ENCODE data around the gene RTEL1. TPM values are rescaled to one million over a fixed set of nuclear protein-coding genes. Genes with fewer than 3 reads are reported as not detected.
A peak's percentile ranks its signal among the peaks of the same experiment; 100 is the strongest.

The RTEL1 gene
- total and polyA plus RNA-seq, 9 of the 15 experiments (the other 6 are each of a cell fraction or from before 2014, with no cell fraction given), result 0.36 to 61.0 (median 17.9) TPM

GRCh38 chr20:63627129-63627750 is 30.9 kb upstream of the RTEL1 start (continued):
- peak; percentile 67; the same call in 1 of the 2 replicates for TF ChIP-seq HMGXB4 (CRISPR knock-in tag; IDR thresholded peaks at IDR 0.05)
- TF ChIP-seq SP1 (CRISPR knock-in tag; IDR thresholded peaks at IDR 0.05), result peak; percentile 88
- TF ChIP-seq NR4A1 (CRISPR knock-in tag; IDR thresholded peaks at IDR 0.05), result no peak
- no peak for TF ChIP-seq NR4A1 (tag; IDR thresholded peaks at IDR 0.05)
- peak; percentile 90 for TF ChIP-seq SUPT5H (IDR thresholded peaks at IDR 0.05)
- peak; percentile 89; the same call in 1 of the 2 replicates for TF ChIP-seq NR1H2 (CRISPR knock-in tag; IDR thresholded peaks at IDR 0.05)
- TF ChIP-seq ERF (CRISPR knock-in tag; IDR thresholded peaks at IDR 0.05), result 0 out of 2 replicates have a peak, but pooled peaks have one; percentile 60
- TF ChIP-seq THRA (IDR thresholded peaks at IDR 0.05), result no peak
- no peak for TF ChIP-seq CREB1 (IDR thresholded peaks at IDR 0.05)
- TF ChIP-seq CREB1 (CRISPR knock-in tag; IDR thresholded peaks at IDR 0.05), result peak; percentile 79
- TF ChIP-seq E2F6 (IDR thresholded peaks at IDR 0.05; ENCODE audit: borderline replicate concordance in 1 of 2, extremely low read depth in 1 of 2, insufficient read depth in 1 of 2, insufficient read length in 1 of 2, low read depth in 1 of 2, low read length in 1 of 2, poor library complexity in 1 of 2, severe bottlenecking in 1 of 2), result peak in 1 of 2 experiments; percentile 65
- TF ChIP-seq CLOCK (CRISPR knock-in tag; IDR thresholded peaks at IDR 0.05; ENCODE audit: borderline replicate concordance), result no peak
- peak; percentile 65 for TF ChIP-seq HCFC1 (IDR thresholded peaks at IDR 0.05; ENCODE audit: low read depth, low read length)
- peak; percentile 87 for TF ChIP-seq POLR2G (IDR thresholded peaks at IDR 0.05; ENCODE audit: low read depth, low read length)
- TF ChIP-seq ZNF398 (CRISPR knock-in tag; IDR thresholded peaks at IDR 0.05), result no peak
- peak; percentile 95; the same call in 1 of the 2 replicates for TF ChIP-seq PREB (CRISPR knock-in tag; IDR thresholded peaks at IDR 0.05)
- peak; percentile 90 for TF ChIP-seq POLR2A (conservative IDR thresholded peaks at IDR 0.05)
